HEK293 (cell line): Measurements from ENCODE around the gene ZEB2.

ENCODE experiments used
- CTCF ChIA-PET: fragments of 350-600 bp; formaldehyde crosslinking; extraction: SDS; loops from one replicate; lab custom pipeline; 2021; ENCODE audit warnings: antibody characterized with exemption; lab: Yijun Ruan, JAX
- POLR2A ChIA-PET: fragments of 300-600 bp; formaldehyde crosslinking; extraction: SDS; loops from one replicate; lab custom pipeline; 2020; ENCODE audit warnings: antibody characterized with exemption, inconsistent platforms; lab: Yijun Ruan, JAX
- H3K27ac ChIP-seq: fragments of 200-500 bp; sonication (Bioruptor generic); 2 replicates; pipeline ENCODE4 v1.5.1; 2014; ENCODE audit warnings: low read depth, low read length, control low read depth, inconsistent platforms; ENCODE audit errors: extremely low read depth
- H3K36me3 ChIP-seq, 2 experiments: fragments of 200-500 bp in 1 of 2; sonication (Bioruptor generic) in 1 of 2; 1 replicate in 1 of 2; 2 replicates in 1 of 2; pipeline ENCODE4 v1.5.1; 2014 to 2017; ENCODE audit warnings: inconsistent platforms in 2 of 2, low read length in 2 of 2; ENCODE audit not compliant: control insufficient read depth in 2 of 2, insufficient read depth in 1 of 2
- H3K4me1 ChIP-seq: fragments of 200-500 bp; sonication (Bioruptor generic); 2 replicates; pipeline ENCODE4 v1.5.1; 2014; ENCODE audit warnings: mild to moderate bottlenecking, low read length, inconsistent platforms; ENCODE audit not compliant: control insufficient read depth, insufficient read depth
- H3K4me3 ChIP-seq: 2 replicates; pipeline ENCODE4 v1.5.1; 2011; ENCODE audit warnings: low read depth, mild to moderate bottlenecking, control low read depth, low read length, moderate library complexity
- H3K9me3 ChIP-seq: fragments of 200-500 bp; sonication (Bioruptor generic); 2 replicates; pipeline ENCODE4 v1.5.1; 2014; ENCODE audit warnings: low read depth, low read length, inconsistent platforms; ENCODE audit not compliant: control insufficient read depth, insufficient read depth
- EGR2 ChIP-seq: fragments of 450-650 bp; formaldehyde crosslinking; IDR thresholded peaks from 2 replicates; pipeline ENCODE4 v1.5.1; 2016; ENCODE audit warnings: low read depth, missing biosample characterization, missing genetic modification characterization
- FEZF1 ChIP-seq: fragments of 450-650 bp; formaldehyde crosslinking; IDR thresholded peaks from 2 replicates; pipeline ENCODE4 v1.5.1; 2016; ENCODE audit warnings: missing biosample characterization, missing genetic modification characterization
- GLIS1 ChIP-seq: fragments of 450-650 bp; formaldehyde crosslinking; IDR thresholded peaks from 2 replicates; pipeline ENCODE4 v1.5.1; 2016; ENCODE audit warnings: missing biosample characterization, missing genetic modification characterization
- IKZF3 ChIP-seq: fragments of 450-650 bp; IDR thresholded peaks from 2 replicates; pipeline ENCODE4 v1.5.0; 2018; ENCODE audit warnings: missing biosample characterization, mild to moderate bottlenecking, missing genetic modification characterization, moderate library complexity
- KLF16 ChIP-seq: fragments of 450-650 bp; formaldehyde crosslinking; IDR thresholded peaks from 2 replicates; pipeline ENCODE4 v1.5.1; 2017; ENCODE audit warnings: missing biosample characterization, missing genetic modification characterization
- OVOL3 ChIP-seq: fragments of 450-650 bp; formaldehyde crosslinking; IDR thresholded peaks from 2 replicates; pipeline ENCODE4 v1.5.1; 2016; ENCODE audit warnings: missing biosample characterization, missing genetic modification characterization
- SCRT1 ChIP-seq: fragments of 450-650 bp; formaldehyde crosslinking; IDR thresholded peaks from 2 replicates; pipeline ENCODE4 v1.5.1; 2016; ENCODE audit warnings: missing biosample characterization, missing genetic modification characterization, borderline replicate concordance
- SP7 ChIP-seq: fragments of 450-650 bp; formaldehyde crosslinking; IDR thresholded peaks from 2 replicates; pipeline ENCODE4 v1.5.1; 2016; ENCODE audit warnings: missing biosample characterization, missing genetic modification characterization
- WT1 ChIP-seq: fragments of 450-650 bp; formaldehyde crosslinking; IDR thresholded peaks from 2 replicates; pipeline ENCODE4 v1.5.1; 2016; ENCODE audit warnings: missing biosample characterization, missing genetic modification characterization
- ZFHX2 ChIP-seq: fragments of 450-650 bp; formaldehyde crosslinking; conservative IDR thresholded peaks from 2 replicates; pipeline ENCODE4 v1.5.1; 2016; ENCODE audit warnings: missing biosample characterization, missing genetic modification characterization
- ZNF132 ChIP-seq: fragments of 450-650 bp; formaldehyde crosslinking; IDR thresholded peaks from 2 replicates; pipeline ENCODE4 v1.5.1; 2017; ENCODE audit warnings: missing biosample characterization, missing genetic modification characterization, borderline replicate concordance
- ZNF19 ChIP-seq: fragments of 450-650 bp; formaldehyde crosslinking; IDR thresholded peaks from 2 replicates; pipeline ENCODE4; 2016; ENCODE audit warnings: missing biosample characterization, missing genetic modification characterization, low read depth
- ZNF2 ChIP-seq: fragments of 450-650 bp; formaldehyde crosslinking; IDR thresholded peaks from 2 replicates; pipeline ENCODE4 v1.5.1; 2016; ENCODE audit warnings: missing biosample characterization, missing genetic modification characterization
- ZNF311 ChIP-seq: fragments of 450-650 bp; formaldehyde crosslinking; IDR thresholded peaks from 2 replicates; pipeline ENCODE4 v1.5.1; 2017; ENCODE audit warnings: missing biosample characterization, missing genetic modification characterization, borderline replicate concordance
- ZNF416 ChIP-seq: fragments of 450-650 bp; formaldehyde crosslinking; IDR thresholded peaks from 2 replicates; pipeline ENCODE4 v1.5.1; 2016; ENCODE audit warnings: missing biosample characterization, missing genetic modification characterization
- ZNF473 ChIP-seq: fragments of 450-650 bp; formaldehyde crosslinking; IDR thresholded peaks from 2 replicates; pipeline ENCODE4 v1.5.1; 2017; ENCODE audit warnings: missing biosample characterization, missing genetic modification characterization
- ZNF558 ChIP-seq: fragments of 450-650 bp; formaldehyde crosslinking; IDR thresholded peaks from 2 replicates; pipeline ENCODE4 v1.5.1; 2016; ENCODE audit warnings: missing biosample characterization, missing genetic modification characterization
- ZNF560 ChIP-seq: fragments of 450-650 bp; formaldehyde crosslinking; IDR thresholded peaks from 2 replicates; pipeline ENCODE4 v1.5.1; 2017; ENCODE audit warnings: missing biosample characterization, missing genetic modification characterization, borderline replicate concordance
- ZNF571 ChIP-seq: fragments of 450-650 bp; formaldehyde crosslinking; IDR thresholded peaks from 2 replicates; pipeline ENCODE4 v1.5.0; 2017; ENCODE audit warnings: missing biosample characterization, missing genetic modification characterization
- ZNF596 ChIP-seq: fragments of 450-650 bp; IDR thresholded peaks from 2 replicates; pipeline ENCODE4 v1.5.0; 2018; ENCODE audit warnings: missing biosample characterization, mild to moderate bottlenecking, missing genetic modification characterization, moderate library complexity
- ZNF629 ChIP-seq: fragments of 450-650 bp; formaldehyde crosslinking; IDR thresholded peaks from 2 replicates; pipeline ENCODE4 v1.5.1; 2017; ENCODE audit warnings: missing biosample characterization, missing genetic modification characterization
- ZNF654 ChIP-seq: fragments of 450-650 bp; formaldehyde crosslinking; IDR thresholded peaks from 2 replicates; pipeline ENCODE4 v1.5.1; 2016; ENCODE audit warnings: low read depth, missing biosample characterization, missing genetic modification characterization
- ZNF660 ChIP-seq: fragments of 450-650 bp; IDR thresholded peaks from 2 replicates; pipeline ENCODE4 v1.5.1; 2018; ENCODE audit warnings: missing biosample characterization, mild to moderate bottlenecking, missing genetic modification characterization
- ZNF768 ChIP-seq: fragments of 450-650 bp; formaldehyde crosslinking; IDR thresholded peaks from 2 replicates; pipeline ENCODE4 v1.5.1; 2018; ENCODE audit warnings: missing biosample characterization, mild to moderate bottlenecking, missing genetic modification characterization
- ZXDB ChIP-seq: fragments of 450-650 bp; formaldehyde crosslinking; IDR thresholded peaks from 2 replicates; pipeline ENCODE4 v1.5.1; 2016; ENCODE audit warnings: missing biosample characterization, missing genetic modification characterization
- TF ChIP-seq, protein P1 (sequence below): fragments of 450-650 bp; formaldehyde crosslinking; IDR thresholded peaks from 2 replicates; pipeline ENCODE4 v1.5.1; 2016; ENCODE audit warnings: missing biosample characterization, missing genetic modification characterization
- TF ChIP-seq, protein P2 (sequence below): fragments of 450-650 bp; formaldehyde crosslinking; IDR thresholded peaks from 2 replicates; pipeline ENCODE4 v1.5.1; 2016; ENCODE audit warnings: missing biosample characterization, missing genetic modification characterization
- TF ChIP-seq, protein P3 (sequence below): fragments of 450-650 bp; formaldehyde crosslinking; IDR thresholded peaks from 2 replicates; pipeline ENCODE4 v1.5.1; 2016; ENCODE audit warnings: missing biosample characterization, missing genetic modification characterization
- TF ChIP-seq, protein P4 (sequence below): fragments of 450-650 bp; formaldehyde crosslinking; IDR thresholded peaks from 2 replicates; pipeline ENCODE4 v1.5.1; 2017; ENCODE audit warnings: missing biosample characterization, missing genetic modification characterization

The ZEB2 gene

DNA sequence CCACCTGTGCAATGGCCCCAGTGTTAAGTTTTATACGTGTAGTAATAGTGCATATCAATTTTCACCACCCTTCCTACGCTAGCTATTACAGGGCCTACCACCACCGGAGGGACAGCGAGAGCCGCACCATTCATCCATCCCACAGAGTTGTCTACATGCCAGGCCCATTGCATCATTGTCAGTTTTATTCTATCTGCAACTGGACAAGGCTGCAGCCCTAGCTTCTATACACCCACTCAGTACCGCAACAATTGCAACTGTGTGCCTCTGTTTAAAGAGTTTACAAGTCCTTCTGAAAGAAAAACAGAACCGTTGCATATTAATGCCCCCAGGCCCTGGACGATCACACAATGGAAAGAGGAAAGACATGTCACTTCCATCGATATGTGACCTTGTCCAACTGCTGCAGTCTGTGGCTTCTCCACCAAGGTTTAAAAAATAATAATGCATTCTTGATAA is 58.6 kb downstream of the ZEB2 start (continued):
- TF ChIP-seq ZXDB (tag by site-specific recombination), result peak; percentile 59
- TF ChIP-seq ZNF416 (tag by site-specific recombination), result no peak
- TF ChIP-seq ZNF558 (tag by site-specific recombination), result 0 out of 2 replicates have a peak, but pooled peaks have one; percentile 23
- no peak for TF ChIP-seq ZNF571 (tag by site-specific recombination)
- peak; percentile 64; the same call in 1 of the 2 replicates for TF ChIP-seq SCRT1 (tag by site-specific recombination)
- TF ChIP-seq EGR2 (tag by site-specific recombination), result peak; percentile 91
- TF ChIP-seq FEZF1 (tag by site-specific recombination), result peak; percentile 83
- peak; percentile 93 for TF ChIP-seq ZFHX2
- no peak for TF ChIP-seq ZNF473 (tag by site-specific recombination)
- TF ChIP-seq, protein P1, sequence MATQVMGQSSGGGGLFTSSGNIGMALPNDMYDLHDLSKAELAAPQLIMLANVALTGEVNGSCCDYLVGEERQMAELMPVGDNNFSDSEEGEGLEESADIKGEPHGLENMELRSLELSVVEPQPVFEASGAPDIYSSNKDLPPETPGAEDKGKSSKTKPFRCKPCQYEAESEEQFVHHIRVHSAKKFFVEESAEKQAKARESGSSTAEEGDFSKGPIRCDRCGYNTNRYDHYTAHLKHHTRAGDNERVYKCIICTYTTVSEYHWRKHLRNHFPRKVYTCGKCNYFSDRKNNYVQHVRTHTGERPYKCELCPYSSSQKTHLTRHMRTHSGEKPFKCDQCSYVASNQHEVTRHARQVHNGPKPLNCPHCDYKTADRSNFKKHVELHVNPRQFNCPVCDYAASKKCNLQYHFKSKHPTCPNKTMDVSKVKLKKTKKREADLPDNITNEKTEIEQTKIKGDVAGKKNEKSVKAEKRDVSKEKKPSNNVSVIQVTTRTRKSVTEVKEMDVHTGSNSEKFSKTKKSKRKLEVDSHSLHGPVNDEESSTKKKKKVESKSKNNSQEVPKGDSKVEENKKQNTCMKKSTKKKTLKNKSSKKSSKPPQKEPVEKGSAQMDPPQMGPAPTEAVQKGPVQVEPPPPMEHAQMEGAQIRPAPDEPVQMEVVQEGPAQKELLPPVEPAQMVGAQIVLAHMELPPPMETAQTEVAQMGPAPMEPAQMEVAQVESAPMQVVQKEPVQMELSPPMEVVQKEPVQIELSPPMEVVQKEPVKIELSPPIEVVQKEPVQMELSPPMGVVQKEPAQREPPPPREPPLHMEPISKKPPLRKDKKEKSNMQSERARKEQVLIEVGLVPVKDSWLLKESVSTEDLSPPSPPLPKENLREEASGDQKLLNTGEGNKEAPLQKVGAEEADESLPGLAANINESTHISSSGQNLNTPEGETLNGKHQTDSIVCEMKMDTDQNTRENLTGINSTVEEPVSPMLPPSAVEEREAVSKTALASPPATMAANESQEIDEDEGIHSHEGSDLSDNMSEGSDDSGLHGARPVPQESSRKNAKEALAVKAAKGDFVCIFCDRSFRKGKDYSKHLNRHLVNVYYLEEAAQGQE, result peak; percentile 55; the same call in 1 of the 2 replicates
- 0 out of 2 replicates have a peak, but pooled peaks have one; percentile 25 for TF ChIP-seq OVOL3 (tag by site-specific recombination)
- peak; percentile 72 for TF ChIP-seq ZNF629 (tag by site-specific recombination)
- 0 out of 2 replicates have a peak, but pooled peaks have one; percentile 7 for TF ChIP-seq ZNF654 (tag by site-specific recombination)
- TF ChIP-seq ZNF2 (tag by site-specific recombination), result peak; percentile 68; the same call in 1 of the 2 replicates
- TF ChIP-seq, protein P2, sequence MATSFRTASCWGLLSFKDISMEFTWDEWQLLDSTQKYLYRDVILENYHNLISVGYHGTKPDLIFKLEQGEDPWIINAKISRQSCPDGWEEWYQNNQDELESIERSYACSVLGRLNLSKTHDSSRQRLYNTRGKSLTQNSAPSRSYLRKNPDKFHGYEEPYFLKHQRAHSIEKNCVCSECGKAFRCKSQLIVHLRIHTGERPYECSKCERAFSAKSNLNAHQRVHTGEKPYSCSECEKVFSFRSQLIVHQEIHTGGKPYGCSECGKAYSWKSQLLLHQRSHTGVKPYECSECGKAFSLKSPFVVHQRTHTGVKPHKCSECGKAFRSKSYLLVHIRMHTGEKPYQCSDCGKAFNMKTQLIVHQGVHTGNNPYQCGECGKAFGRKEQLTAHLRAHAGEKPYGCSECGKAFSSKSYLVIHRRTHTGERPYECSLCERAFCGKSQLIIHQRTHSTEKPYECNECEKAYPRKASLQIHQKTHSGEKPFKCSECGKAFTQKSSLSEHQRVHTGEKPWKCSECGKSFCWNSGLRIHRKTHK (tag by site-specific recombination), result no peak
- TF ChIP-seq SP7 (tag by site-specific recombination), result peak; percentile 83
- TF ChIP-seq KLF16 (tag by site-specific recombination), result 0 out of 2 replicates have a peak, but pooled peaks have one; percentile 38
- TF ChIP-seq ZNF311 (tag by site-specific recombination), result no peak
- peak; percentile 97 for TF ChIP-seq GLIS1 (tag by site-specific recombination)
- peak; percentile 33; the same call in 1 of the 2 replicates for TF ChIP-seq ZNF660 (tag by site-specific recombination)

DNA sequence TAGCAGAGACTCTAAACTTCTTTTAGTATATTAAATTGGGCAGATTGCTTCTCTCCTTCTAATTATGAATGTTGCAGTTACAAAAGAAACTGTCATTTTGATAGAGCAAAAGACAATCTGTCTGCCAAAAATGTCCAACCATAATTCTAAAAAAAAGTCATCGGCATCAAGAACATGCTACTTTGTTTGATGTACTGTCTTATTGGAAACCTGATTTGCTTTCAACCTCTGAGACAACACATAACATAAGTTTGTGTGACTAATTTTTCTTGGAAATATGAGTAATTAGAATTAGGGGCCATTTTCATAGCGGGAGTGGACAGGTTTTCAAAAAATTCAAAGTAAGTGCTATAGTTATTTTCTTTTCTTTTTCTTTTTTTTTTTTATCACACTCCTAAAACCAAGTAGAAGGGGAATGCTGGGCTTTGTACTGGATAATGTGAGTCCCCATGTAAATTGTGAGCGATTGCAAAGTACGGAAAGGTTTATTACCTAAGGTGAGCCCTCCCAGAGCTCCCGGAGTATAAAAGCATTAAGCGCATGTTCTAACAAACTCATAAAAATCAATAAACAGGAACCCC is 59.1 kb downstream of the ZEB2 start:
- H3K9me3 ChIP-seq, result no peaks in the 10 kb centered on the region
- H3K4me3 ChIP-seq, result no peak overlapping the region
- no peaks in the 10 kb centered on the region for H3K36me3 ChIP-seq
- TF ChIP-seq ZNF560 (tag by site-specific recombination), result no peak
- no peak for TF ChIP-seq ZNF768 (tag by site-specific recombination)
- 0 out of 2 replicates have a peak, but pooled peaks have one; percentile 40 for TF ChIP-seq WT1
- TF ChIP-seq, protein P3, sequence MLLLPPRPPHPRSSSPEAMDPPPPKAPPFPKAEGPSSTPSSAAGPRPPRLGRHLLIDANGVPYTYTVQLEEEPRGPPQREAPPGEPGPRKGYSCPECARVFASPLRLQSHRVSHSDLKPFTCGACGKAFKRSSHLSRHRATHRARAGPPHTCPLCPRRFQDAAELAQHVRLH (tag by site-specific recombination), result 0 out of 2 replicates have a peak, but pooled peaks have one; percentile 78
- TF ChIP-seq, protein P4, sequence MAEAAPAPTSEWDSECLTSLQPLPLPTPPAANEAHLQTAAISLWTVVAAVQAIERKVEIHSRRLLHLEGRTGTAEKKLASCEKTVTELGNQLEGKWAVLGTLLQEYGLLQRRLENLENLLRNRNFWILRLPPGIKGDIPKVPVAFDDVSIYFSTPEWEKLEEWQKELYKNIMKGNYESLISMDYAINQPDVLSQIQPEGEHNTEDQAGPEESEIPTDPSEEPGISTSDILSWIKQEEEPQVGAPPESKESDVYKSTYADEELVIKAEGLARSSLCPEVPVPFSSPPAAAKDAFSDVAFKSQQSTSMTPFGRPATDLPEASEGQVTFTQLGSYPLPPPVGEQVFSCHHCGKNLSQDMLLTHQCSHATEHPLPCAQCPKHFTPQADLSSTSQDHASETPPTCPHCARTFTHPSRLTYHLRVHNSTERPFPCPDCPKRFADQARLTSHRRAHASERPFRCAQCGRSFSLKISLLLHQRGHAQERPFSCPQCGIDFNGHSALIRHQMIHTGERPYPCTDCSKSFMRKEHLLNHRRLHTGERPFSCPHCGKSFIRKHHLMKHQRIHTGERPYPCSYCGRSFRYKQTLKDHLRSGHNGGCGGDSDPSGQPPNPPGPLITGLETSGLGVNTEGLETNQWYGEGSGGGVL (tag by site-specific recombination), result peak; percentile 61; the same call in 1 of the 2 replicates
- no peak for TF ChIP-seq ZNF2 (tag by site-specific recombination)
- TF ChIP-seq ZNF596 (tag by site-specific recombination), result peak; percentile 45; the same call in 1 of the 2 replicates
- no peak for TF ChIP-seq ZNF473 (tag by site-specific recombination)
- TF ChIP-seq ZNF132 (tag by site-specific recombination), result no peak
- TF ChIP-seq ZNF19 (tag by site-specific recombination), result no peak
- TF ChIP-seq IKZF3 (tag by site-specific recombination), result peak; percentile 77; the same call in 1 of the 2 replicates
- ChIA-PET POLR2A (interaction anchor here (1.0 kb wide), 1 partner anchor 63 kb away, joined by 3 read pairs; no protein-coding TSS in a partner anchor), CTCF (interaction anchor here (0.7 kb wide), 1 partner anchor 277 kb away, joined by 3 read pairs; no protein-coding TSS in a partner anchor)
- H3K4me1 ChIP-seq, result peaks cover 46% of the 10 kb centered on the region
- H3K27ac ChIP-seq, result peak overlapping the region; percentile 42; the same call in 1 of the 2 replicates
